Measurements from ENCODE around the gene CISD3. TPM values are rescaled to one million over a fixed set of nuclear protein-coding genes. Genes with fewer than 3 reads are reported as not detected.
A peak's percentile ranks its signal among the peaks of the same experiment; 100 is the strongest.

The CISD3 gene
- total and polyA plus RNA-seq, 2 of the 8 experiments (the other 6 are each of a cell fraction or from before 2014, with no cell fraction given) = 9.4 to 11.1 TPM

DNA sequence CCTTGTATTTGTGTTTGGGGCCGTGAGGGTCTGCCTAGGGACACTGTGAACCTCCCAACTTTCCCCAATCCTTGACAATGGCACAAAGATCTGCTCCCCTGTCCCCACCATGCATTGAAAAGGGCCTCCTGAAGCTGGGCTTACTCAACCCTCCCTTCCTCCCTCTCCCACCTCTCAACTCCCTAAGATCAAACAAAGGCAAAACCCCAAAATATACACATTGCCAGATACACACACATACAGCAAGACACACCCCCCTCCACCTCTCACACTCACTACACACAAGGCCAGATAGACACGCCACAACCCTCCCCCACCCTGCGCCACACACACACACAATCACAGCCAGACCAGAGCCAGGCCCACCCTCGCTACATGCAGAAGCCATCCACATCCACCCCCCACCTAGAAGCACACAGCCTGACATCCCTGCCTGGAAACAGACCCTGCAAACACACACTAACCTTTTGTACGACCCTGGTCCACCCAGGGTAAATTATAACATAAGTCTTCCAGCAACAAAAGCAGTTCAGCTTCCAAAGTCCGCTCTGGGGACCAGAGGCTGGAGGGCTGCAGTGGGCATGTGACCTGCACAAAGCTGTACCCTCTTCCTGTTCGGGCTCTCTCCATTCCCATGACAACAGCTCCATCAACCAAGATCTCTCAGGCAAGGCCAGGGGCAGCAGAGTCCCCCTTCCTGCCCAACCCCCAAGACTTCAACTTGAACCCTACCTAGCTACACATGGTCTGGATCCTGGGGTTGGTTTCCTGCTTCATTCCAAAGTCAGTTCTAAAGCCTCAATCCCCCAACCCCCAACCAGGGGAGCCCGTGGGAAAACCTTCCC, 16.1 kb downstream of the CISD3 start:
- Histone ChIP-seq H3K9me3 (ENCODE audit: insufficient read depth in 2 of 2, low read depth in 1 of 2, low read length in 1 of 2) (no peaks in the 10 kb centered on the region), H3K27me3 (replicated peaks in 1 of 4; ENCODE audit: control insufficient read depth in 3 of 4, extremely low read depth in 1 of 4, insufficient read depth in 3 of 4, low read length in 3 of 4) (peaks cover 0 to 11% (median 5%) of the 10 kb centered on the region in 4 experiments; a peak in 5 of 7 replicates), H3K56ac (replicated peaks; ENCODE audit: insufficient read length, low read depth, low read length) (no peak overlapping the region), H3K4me3 (ENCODE audit: extremely low read depth in 1 of 4, insufficient read depth in 2 of 4, low read depth in 3 of 4, low read length in 4 of 4) (peak overlapping the region; percentile 78 to 90 (median 88); a peak in 7 of 8 replicates), H2AFZ (ENCODE audit: low read length) (no peak overlapping the region), H4K20me1 (replicated peaks in 1 of 2; ENCODE audit: control insufficient read depth in 1 of 2, insufficient read depth in 2 of 2, low read length in 2 of 2) (peaks cover 38 to 40% of the 10 kb centered on the region in 2 experiments), H3K18ac (ENCODE audit: extremely low read depth, low read length) (no peak overlapping the region; the same call in none of the 2 replicates), H3K79me1 (ENCODE audit: low read depth, low read length) (peaks cover 21% of the 10 kb centered on the region), H2BK120ac (replicated peaks; ENCODE audit: low read depth, low read length) (no peak overlapping the region), H3K4me2 (ENCODE audit: insufficient read depth in 1 of 2, low read depth in 2 of 2, low read length in 2 of 2) (peak overlapping the region; percentile 84 to 89), H2BK12ac (ENCODE audit: low read depth, low read length) (no peak overlapping the region; the same call in 1 of the 2 replicates), H4K91ac (replicated peaks; ENCODE audit: insufficient read length, low read length) (peak overlapping the region; percentile 13), H3K79me2 (ENCODE audit: control insufficient read depth in 1 of 2, insufficient read depth in 2 of 2, low read length in 2 of 2) (peaks cover 43 to 61% of the 10 kb centered on the region in 2 experiments), H3K4me1 (replicated peaks in 1 of 4; ENCODE audit: control insufficient read depth in 3 of 4, insufficient read depth in 4 of 4, low read length in 3 of 4) (peaks cover 7 to 37% (median 23%) of the 10 kb centered on the region in 4 experiments), H3K36me3 (ENCODE audit: control insufficient read depth in 2 of 4, insufficient read depth in 4 of 4, low read length in 3 of 4) (no peaks in the 10 kb centered on the region), H2AK5ac (ENCODE audit: low read depth, low read length) (peak overlapping the region; percentile 53; the same call in 1 of the 2 replicates), H4K8ac (ENCODE audit: extremely low read depth, insufficient read depth, low read length) (no peak overlapping the region), H3K27ac (ENCODE audit: low read depth, low read length) (no peak overlapping the region), H4K5ac (ENCODE audit: insufficient read length, low read depth, low read length) (no peak overlapping the region), H2BK15ac (ENCODE audit: low read length) (peak overlapping the region; percentile 34; the same call in 1 of the 2 replicates), H3K14ac (ENCODE audit: insufficient read length) (no peak overlapping the region), H3K4ac (replicated peaks; ENCODE audit: insufficient read length, low read depth, low read length) (peak overlapping the region; percentile 4), H3K23me2 (ENCODE audit: low read depth, low read length) (peaks cover 41% of the 10 kb centered on the region), H2BK5ac (ENCODE audit: low read depth, low read length) (peak overlapping the region; percentile 77; the same call in 1 of the 2 replicates), H3K9ac (replicated peaks in 1 of 4; ENCODE audit: extremely low read depth in 1 of 4, low read depth in 3 of 4, low read length in 3 of 4) (peak overlapping the region in 1 of 4 experiments; percentile 63; a peak in 3 of 7 replicates), H3K23ac (ENCODE audit: insufficient read length) (no peak overlapping the region), H2BK20ac (ENCODE audit: low read length) (no peak overlapping the region)
- TF ChIP-seq SP1 (IDR thresholded peaks at IDR 0.05; ENCODE audit: low read depth, low read length) (no peak), SIN3A (conservative IDR thresholded peaks at IDR 0.05 in 1 of 2, IDR thresholded peaks at IDR 0.05 in 1 of 2; ENCODE audit: low read depth in 1 of 2, low read length in 2 of 2) (peak in 1 of 2 experiments; percentile 49; a peak in 1 of 4 replicates)
- TF ChIP-seq, protein P1, sequence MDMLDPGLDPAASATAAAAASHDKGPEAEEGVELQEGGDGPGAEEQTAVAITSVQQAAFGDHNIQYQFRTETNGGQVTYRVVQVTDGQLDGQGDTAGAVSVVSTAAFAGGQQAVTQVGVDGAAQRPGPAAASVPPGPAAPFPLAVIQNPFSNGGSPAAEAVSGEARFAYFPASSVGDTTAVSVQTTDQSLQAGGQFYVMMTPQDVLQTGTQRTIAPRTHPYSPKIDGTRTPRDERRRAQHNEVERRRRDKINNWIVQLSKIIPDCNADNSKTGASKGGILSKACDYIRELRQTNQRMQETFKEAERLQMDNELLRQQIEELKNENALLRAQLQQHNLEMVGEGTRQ (IDR thresholded peaks at IDR 0.05; ENCODE audit: low read length) = peak; percentile 33; the same call in 1 of the 2 replicates
- DNase-seq (ENCODE audit: low read depth in 1 of 2, low spot score in 2 of 2) = no peak
- WGBS, 2 experiments (ENCODE audit: extremely low coverage in 1 of 2, insufficient coverage in 1 of 2, insufficient read length in 1 of 2, insufficient replicate concordance in 2 of 2, low coverage in 1 of 2, low lambda C conversion rate in 2 of 2, missing lambda C conversion rate in 1 of 2) = 52% methylated on average over 8 of the region's 8 CpGs; no CpG with 5 or more reads in 1 of the 2 experiments
- ChIA-PET CTCF (ENCODE audit: partially characterized antibody) (interaction anchor here (0.6 to 4.6 kb wide), 8 partner anchors 11 to 1128 kb away, joined by 3 to 40 read pairs (median 4); partner anchors contain the start of gene CISD3), POLR2A (ENCODE audit: partially characterized antibody) (interaction anchor here (0.7 to 4.8 kb wide), 9 partner anchors 9 to 294 kb away, joined by 3 to 40 read pairs (median 4); partner anchors contain the start of genes CISD3 and MLLT6)
- no peak for FAIRE-seq

All from H1 (cell line).